ENCODE measurements around the gene LINGO4.

LINGO4 gene

GRCh38 chr1:151833172-151833900 is 28.1 kb upstream of the LINGO4 start:
- no peak for DNase-seq (ENCODE audit: low read depth, low spot score)

- DNase-seq (ENCODE audit: low read depth, low spot score) = no peak
These were observed 27.2 kb upstream of the LINGO4 start for GRCh38 chr1:151832318-151832980.

- no peak for DNase-seq (ENCODE audit: low read depth, low spot score)
These were observed 26.4 kb upstream of the LINGO4 start, which contains the start of gene RORC for GRCh38 chr1:151831605-151832004. Gene RORC (minus strand): TSS chr1:151831802. CDS start chr1:151831764, 38 bp downstream.

GRCh38 chr1:151831256-151831591 is 26.0 kb upstream of the LINGO4 start:
- no peak for DNase-seq (ENCODE audit: low read depth, low spot score)

- DNase-seq (ENCODE audit: low read depth, low spot score) = no peak
These were observed 24.8 kb upstream of the LINGO4 start for GRCh38 chr1:151830055-151830454.

GRCh38 chr1:151829352-151830046 is 24.3 kb upstream of the LINGO4 start:
- DNase-seq (ENCODE audit: low read depth, low spot score) = no peak

GRCh38 chr1:151828921-151829320 is 23.7 kb upstream of the LINGO4 start:
- no peak for DNase-seq (ENCODE audit: low read depth, low spot score)

- no peak for DNase-seq (ENCODE audit: low read depth, low spot score)
These were observed 22.6 kb upstream of the LINGO4 start for GRCh38 chr1:151827853-151828252.

GRCh38 chr1:151825751-151826660 is 20.8 kb upstream of the LINGO4 start:
- DNase-seq (ENCODE audit: low read depth, low spot score) = no peak

- DNase-seq (ENCODE audit: low read depth, low spot score) = no peak
These were observed 20.0 kb upstream of the LINGO4 start for GRCh38 chr1:151825204-151825603.

GRCh38 chr1:151823175-151823574 is 18.0 kb upstream of the LINGO4 start:
- no peak for DNase-seq (ENCODE audit: low read depth, low spot score)

GRCh38 chr1:151822404-151822803 is 17.2 kb upstream of the LINGO4 start:
- no peak for DNase-seq (ENCODE audit: low read depth, low spot score)

GRCh38 chr1:151820940-151821339 is 15.7 kb upstream of the LINGO4 start:
- DNase-seq (ENCODE audit: low read depth, low spot score) = no peak

- no peak for DNase-seq (ENCODE audit: low read depth, low spot score)
These were observed 14.9 kb upstream of the LINGO4 start for GRCh38 chr1:151819976-151820623.

- DNase-seq (ENCODE audit: low read depth, low spot score) = no peak
These were observed 14.1 kb upstream of the LINGO4 start for GRCh38 chr1:151819227-151819835.

GRCh38 chr1:151817353-151817730 is 12.1 kb upstream of the LINGO4 start:
- DNase-seq (ENCODE audit: low read depth, low spot score) = no peak

GRCh38 chr1:151816548-151817352 is 11.5 kb upstream of the LINGO4 start:
- DNase-seq (ENCODE audit: low read depth, low spot score) = no peak

- no peak for DNase-seq (ENCODE audit: low read depth, low spot score)
These were observed 10.6 kb upstream of the LINGO4 start for GRCh38 chr1:151815716-151816327.

GRCh38 chr1:151814971-151815545 is 9.8 kb upstream of the LINGO4 start:
- DNase-seq (ENCODE audit: low read depth, low spot score) = no peak

Measured in smooth muscle cell of the brain vasculature (primary cell).